H9 (cell line): ENCODE data around the gene PPP1R13L. TPM values are rescaled to one million over a fixed set of nuclear protein-coding genes. Genes with fewer than 3 reads are reported as not detected.

Experiments
- DNase-seq: peaks from one replicate; pipeline ENCODE4 v3.0.0-alpha.2; 2017
- H2AFZ ChIP-seq: one replicate; pipeline ENCODE4 v1.6.1; 2013; ENCODE audit warnings: mild to moderate bottlenecking, low read length, control low read depth, moderate library complexity
- H2AK5ac ChIP-seq: 2 replicates; pipeline ENCODE4 v1.6.1; 2013; ENCODE audit warnings: low read length, control low read depth, mixed read lengths; ENCODE audit not compliant: insufficient read length
- H2BK120ac ChIP-seq: one replicate; pipeline ENCODE4 v1.6.1; 2013; ENCODE audit warnings: low read depth, mild to moderate bottlenecking, low read length, control low read depth, inconsistent platforms; ENCODE audit not compliant: poor library complexity, severe bottlenecking
- H2BK12ac ChIP-seq: 2 replicates; pipeline ENCODE4 v1.6.1; 2013; ENCODE audit warnings: low read length, control low read depth, mixed read lengths, low read depth; ENCODE audit not compliant: insufficient read length
- H2BK15ac ChIP-seq: 2 replicates; pipeline ENCODE4 v1.6.1; 2013; ENCODE audit warnings: low read depth, low read length, control low read depth
- H2BK20ac ChIP-seq: one replicate; pipeline ENCODE4 v1.6.1; 2013; ENCODE audit warnings: low read depth, mild to moderate bottlenecking, low read length, control low read depth, inconsistent platforms; ENCODE audit not compliant: poor library complexity, severe bottlenecking
- H2BK5ac ChIP-seq: 2 replicates; pipeline ENCODE4 v1.6.1; 2013; ENCODE audit warnings: low read length, control low read depth, mixed read lengths; ENCODE audit not compliant: insufficient read length
- H3K14ac ChIP-seq: 2 replicates; pipeline ENCODE4 v1.6.1; 2013; ENCODE audit warnings: low read length, control low read depth; ENCODE audit not compliant: insufficient read depth
- H3K18ac ChIP-seq: 2 replicates; pipeline ENCODE4 v1.6.1; 2013; ENCODE audit warnings: low read depth, mild to moderate bottlenecking, mixed read lengths, low read length, control low read depth; ENCODE audit not compliant: insufficient read length
- H3K23ac ChIP-seq: 2 replicates; pipeline ENCODE4 v1.6.1; 2013; ENCODE audit warnings: low read length, control low read depth, mixed read lengths, low read depth; ENCODE audit not compliant: insufficient read length
- H3K23me2 ChIP-seq: 2 replicates; pipeline ENCODE4 v1.6.1; 2013; ENCODE audit warnings: low read depth, mild to moderate bottlenecking, mixed read lengths, low read length, control low read depth; ENCODE audit not compliant: insufficient read length, poor library complexity, severe bottlenecking
- H3K27ac ChIP-seq: 2 replicates; pipeline ENCODE4 v1.5.1; 2013; ENCODE audit warnings: low read length, control low read depth, mixed read lengths, low read depth; ENCODE audit not compliant: insufficient read length
- H3K27me3 ChIP-seq: 2 replicates; pipeline ENCODE4 v1.6.1; 2013; ENCODE audit warnings: low read length, control low read depth, inconsistent platforms; ENCODE audit not compliant: insufficient read depth
- H3K4ac ChIP-seq: 2 replicates; pipeline ENCODE4 v1.6.1; 2013; ENCODE audit warnings: low read depth, mild to moderate bottlenecking, control low read depth, inconsistent platforms, low read length, moderate library complexity
- H3K4me1 ChIP-seq: 2 replicates; pipeline ENCODE4 v1.6.1; 2013; ENCODE audit warnings: low read length, control low read depth, inconsistent platforms; ENCODE audit not compliant: insufficient read depth
- H3K4me2 ChIP-seq: 2 replicates; pipeline ENCODE4 v1.6.1; 2013; ENCODE audit warnings: low read length, control low read depth, mixed read lengths; ENCODE audit not compliant: insufficient read length, insufficient read depth
- H3K56ac ChIP-seq: 2 replicates; pipeline ENCODE4 v1.6.1; 2013; ENCODE audit warnings: low read depth, mild to moderate bottlenecking, mixed read lengths, low read length, control low read depth; ENCODE audit not compliant: insufficient read length
- H3K79me1 ChIP-seq: 2 replicates; pipeline ENCODE4 v1.6.1; 2013; ENCODE audit warnings: low read depth, mild to moderate bottlenecking, moderate library complexity, low read length, control low read depth, inconsistent platforms; ENCODE audit not compliant: insufficient read depth, poor library complexity, severe bottlenecking
- H3K79me2 ChIP-seq: 2 replicates; pipeline ENCODE4 v1.6.1; 2013; ENCODE audit warnings: low read length, control low read depth, inconsistent platforms; ENCODE audit not compliant: insufficient read depth
- H3K9ac ChIP-seq: 2 replicates; pipeline ENCODE4 v1.6.1; 2013; ENCODE audit warnings: low read length, control low read depth, mixed read lengths; ENCODE audit not compliant: insufficient read length; ENCODE audit errors: extremely low read depth
- H3K9me3 ChIP-seq: one replicate; pipeline ENCODE4 v1.6.1; 2013; ENCODE audit warnings: low read depth, low read length, inconsistent platforms; ENCODE audit not compliant: control insufficient read depth
- H3T11ph ChIP-seq: one replicate; pipeline ENCODE4 v1.6.1; 2013; ENCODE audit warnings: mild to moderate bottlenecking, low read length, control low read depth, inconsistent platforms
- H4K20me1 ChIP-seq: one replicate; pipeline ENCODE4 v1.6.1; 2013; ENCODE audit not compliant: control insufficient read depth, insufficient read length, insufficient read depth
- H4K5ac ChIP-seq: 2 replicates; pipeline ENCODE4 v1.6.1; 2013; ENCODE audit warnings: low read depth, mild to moderate bottlenecking, mixed read lengths, low read length, control low read depth; ENCODE audit not compliant: insufficient read length
- H4K8ac ChIP-seq: replicated peaks from 2 replicates; pipeline ENCODE4 v1.6.1; 2013; ENCODE audit warnings: low read length, control low read depth, mixed read lengths, low read depth; ENCODE audit not compliant: insufficient read length
- H4K91ac ChIP-seq: 2 replicates; pipeline ENCODE4 v1.6.1; 2013; ENCODE audit warnings: low read depth, mild to moderate bottlenecking, moderate library complexity, mixed read lengths, low read length, control low read depth; ENCODE audit not compliant: insufficient read length
- H3K27ac Mint-ChIP-seq, 3 experiments: 2 replicates in 2 of 3; 3 replicates in 1 of 3; pipeline ENCODE4 v1.8.0; 2020 to 2021; ENCODE audit warnings: mixed read lengths in 3 of 3, mild to moderate bottlenecking in 1 of 3, moderate library complexity in 1 of 3
- H3K27me3 Mint-ChIP-seq: 2 replicates; pipeline ENCODE4 v1.8.0; 2021; ENCODE audit warnings: low read depth, mild to moderate bottlenecking, moderate library complexity, mixed read lengths
- H3K36me3 Mint-ChIP-seq, 3 experiments: 2 replicates in 2 of 3; 3 replicates in 1 of 3; pipeline ENCODE4 v1.8.0; 2020 to 2021; ENCODE audit warnings: low read depth in 3 of 3, mixed read lengths in 3 of 3; ENCODE audit not compliant: insufficient read depth in 1 of 3
- H3K4me1 Mint-ChIP-seq, 2 experiments: 2 replicates each; pipeline ENCODE4 v1.8.0; 2020; ENCODE audit warnings: mixed read lengths in 2 of 2
- H3K4me3 Mint-ChIP-seq, 2 experiments: 2 replicates in 1 of 2; 3 replicates in 1 of 2; pipeline ENCODE4 v1.8.0; 2020 to 2021; ENCODE audit warnings: mild to moderate bottlenecking in 2 of 2, mixed read lengths in 2 of 2, moderate library complexity in 1 of 2
- H3K9me3 Mint-ChIP-seq, 2 experiments: 2 replicates in 1 of 2; 3 replicates in 1 of 2; pipeline ENCODE4 v1.8.0; 2020; ENCODE audit warnings: mild to moderate bottlenecking in 2 of 2, mixed read lengths in 2 of 2, moderate library complexity in 1 of 2
- WGBS: extraction: QIAGEN DNeasy Blood & Tissue Kit; methylation state at CpG from one replicate; pipeline ENCODE4 v1.1.7; 2013; ENCODE audit warnings: missing lambda C conversion rate, low lambda C conversion rate, mixed read lengths; ENCODE audit not compliant: insufficient read length; ENCODE audit errors: extremely low coverage; 5-methylcytosine and 5-hydroxymethylcytosine counted together
- total RNA-seq: library from RNA; stranded (reverse); gene quantifications from 2 replicates; pipeline ENCODE4 v1.2.1, GENCODE V29; 2021
- TF ChIP-seq, protein P1 (sequence below): fragments of 200-600 bp; sonication (generic); conservative IDR thresholded peaks from 3 replicates; pipeline ENCODE4 v1.8.0; 2021; ENCODE audit warnings: antibody characterized with exemption, mild to moderate bottlenecking

The PPP1R13L gene
- total RNA-seq, 1 experiment from 2014 or later = 42.6 TPM

GRCh38 chr19:45451850-45452387, 47.0 kb upstream of the PPP1R13L start:
- Histone ChIP-seq H4K8ac (no peak overlapping the region), H2BK5ac (no peak overlapping the region), H3K27ac (no peak overlapping the region), H3K9ac (no peak overlapping the region), H3K79me1 (no peaks in the 10 kb centered on the region), H3K4me2 (no peak overlapping the region), H3K27me3 (no peaks in the 10 kb centered on the region; the same call in 1 of the 2 replicates), H3K4me1 (peaks cover 2% of the 10 kb centered on the region; the same call in 1 of the 2 replicates), H2AFZ (no peak overlapping the region), H3K4ac (peak overlapping the region; percentile 95; the same call in 1 of the 2 replicates), H3T11ph (peak overlapping the region; percentile 43), H3K79me2 (no peaks in the 10 kb centered on the region), H2BK15ac (no peak overlapping the region), H3K23me2 (peaks cover 4% of the 10 kb centered on the region), H3K23ac (no peak overlapping the region), H2BK20ac (no peak overlapping the region), H2AK5ac (no peak overlapping the region), H2BK120ac (no peak overlapping the region), H4K20me1 (no peaks in the 10 kb centered on the region), H3K14ac (no peak overlapping the region; the same call in 1 of the 2 replicates), H3K56ac (no peak overlapping the region), H3K9me3 (no peaks in the 10 kb centered on the region), H3K18ac (peak overlapping the region; percentile 100), H4K91ac (no peak overlapping the region), H4K5ac (no peak overlapping the region), H2BK12ac (no peak overlapping the region)
- TF ChIP-seq, protein P1, sequence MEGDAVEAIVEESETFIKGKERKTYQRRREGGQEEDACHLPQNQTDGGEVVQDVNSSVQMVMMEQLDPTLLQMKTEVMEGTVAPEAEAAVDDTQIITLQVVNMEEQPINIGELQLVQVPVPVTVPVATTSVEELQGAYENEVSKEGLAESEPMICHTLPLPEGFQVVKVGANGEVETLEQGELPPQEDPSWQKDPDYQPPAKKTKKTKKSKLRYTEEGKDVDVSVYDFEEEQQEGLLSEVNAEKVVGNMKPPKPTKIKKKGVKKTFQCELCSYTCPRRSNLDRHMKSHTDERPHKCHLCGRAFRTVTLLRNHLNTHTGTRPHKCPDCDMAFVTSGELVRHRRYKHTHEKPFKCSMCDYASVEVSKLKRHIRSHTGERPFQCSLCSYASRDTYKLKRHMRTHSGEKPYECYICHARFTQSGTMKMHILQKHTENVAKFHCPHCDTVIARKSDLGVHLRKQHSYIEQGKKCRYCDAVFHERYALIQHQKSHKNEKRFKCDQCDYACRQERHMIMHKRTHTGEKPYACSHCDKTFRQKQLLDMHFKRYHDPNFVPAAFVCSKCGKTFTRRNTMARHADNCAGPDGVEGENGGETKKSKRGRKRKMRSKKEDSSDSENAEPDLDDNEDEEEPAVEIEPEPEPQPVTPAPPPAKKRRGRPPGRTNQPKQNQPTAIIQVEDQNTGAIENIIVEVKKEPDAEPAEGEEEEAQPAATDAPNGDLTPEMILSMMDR = no peak
- no peak for DNase-seq
- Mint-ChIP-seq H3K36me3 (no peaks in the 10 kb centered on the region; a peak in 1 of 7 replicates), H3K27me3 (peaks cover 38% of the 10 kb centered on the region), H3K4me3 (peak overlapping the region; percentile 70 to 86), H3K27ac (peak overlapping the region in 1 of 3 experiments; percentile 98; a peak in 1 of 7 replicates), H3K9me3 (peaks cover 4 to 11% of the 10 kb centered on the region in 2 experiments; a peak in 4 of 5 replicates), H3K4me1 (peaks cover 18 to 28% of the 10 kb centered on the region in 2 experiments)
- no CpG with 5 or more reads among the region's 12 CpGs for WGBS
